COLO829 (cell line): ENCODE measurements around the gene ADAM33.

Source experiments
- DNase-seq: peaks from one replicate; pipeline ENCODE4 v3.0.0; 2012; ENCODE audit warnings: low spot score

ADAM33 gene

DNA sequence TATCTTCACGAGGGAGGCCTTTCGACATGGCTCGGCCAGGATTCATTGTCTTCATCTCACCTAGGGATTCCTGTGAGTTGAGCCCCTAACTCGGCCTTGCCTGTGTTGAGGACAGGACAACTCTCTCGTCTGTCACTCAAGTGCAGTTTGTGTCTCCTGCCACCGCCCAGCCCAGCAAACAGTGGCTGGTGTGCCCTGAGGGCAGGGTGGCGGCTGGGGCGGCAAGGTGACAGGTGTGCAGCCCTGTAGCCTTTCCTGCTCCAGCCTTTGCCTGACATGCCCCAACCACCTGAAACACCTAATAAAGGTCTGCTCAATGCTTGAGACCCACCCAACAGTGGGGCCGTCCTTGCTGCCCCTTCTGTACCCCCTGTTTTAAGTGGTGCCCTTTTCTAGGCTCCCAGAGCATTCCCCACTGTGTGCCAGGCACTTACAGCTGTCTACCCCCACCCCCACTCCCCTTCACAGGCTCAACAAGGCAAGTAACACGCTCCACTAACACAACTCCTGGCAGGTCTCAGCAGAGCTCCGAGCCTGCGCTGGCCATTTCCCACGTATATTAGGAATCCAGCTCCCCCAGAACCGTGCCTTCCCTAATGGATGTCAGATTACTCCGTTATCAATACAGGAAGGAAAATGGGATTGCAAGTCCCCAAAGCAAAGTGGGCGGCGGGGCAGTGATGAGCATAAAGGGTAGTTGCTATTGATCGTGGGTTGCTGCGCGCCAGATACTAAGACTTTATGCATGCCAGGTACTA, 36.3 kb downstream of the ADAM33 start:
- no peak for DNase-seq

GRCh38 chr20:3640259-3640658, 41.6 kb downstream of the ADAM33 start:
- DNase-seq: no peak

DNA sequence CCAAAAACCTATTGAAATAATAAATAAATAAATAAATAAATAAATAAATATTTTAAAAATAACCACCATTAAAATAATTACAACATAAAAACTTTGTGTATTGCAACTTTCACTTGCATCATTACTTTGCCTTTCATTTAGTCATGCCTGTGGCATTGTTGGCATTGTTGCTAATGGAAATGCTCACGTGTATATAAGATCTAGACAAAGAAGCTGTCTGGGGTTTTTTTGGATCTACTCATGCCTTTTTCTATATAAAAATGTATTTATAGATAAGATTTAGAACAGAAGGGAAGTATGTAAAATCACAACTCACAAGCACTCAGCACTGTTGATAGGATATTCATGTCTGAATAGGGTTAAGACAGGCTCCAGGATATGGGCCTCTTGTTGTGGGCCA, 46.5 kb downstream of the ADAM33 start:
- DNase-seq: no peak

DNA sequence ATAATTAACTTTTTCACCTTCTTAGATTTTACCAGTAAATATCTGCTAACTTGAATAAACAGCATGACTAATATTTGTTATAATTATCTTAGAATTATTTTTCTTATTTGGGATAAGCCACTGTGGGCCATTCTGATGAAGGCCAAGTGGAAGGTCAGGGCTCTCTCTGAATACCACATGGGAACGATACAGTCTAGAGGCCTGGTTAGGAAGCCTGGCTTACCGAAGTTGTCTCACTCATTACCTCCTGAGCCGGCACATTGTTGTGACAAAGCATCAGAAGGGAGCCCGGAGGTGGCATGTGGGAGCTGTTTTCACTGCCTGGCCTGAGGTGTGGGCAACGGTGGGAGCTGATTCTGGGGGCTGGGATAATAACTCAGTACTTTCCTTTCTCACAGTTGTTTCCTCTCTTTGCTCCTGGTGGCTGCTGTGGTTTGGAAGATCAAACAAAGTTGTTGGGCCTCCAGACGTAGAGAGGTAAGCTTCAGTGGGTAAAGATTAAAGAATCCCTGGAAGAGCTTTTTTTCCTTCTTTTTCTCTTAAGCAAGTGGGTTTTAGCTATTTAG, 47.8 kb downstream of the ADAM33 start:
- DNase-seq: no peak

GRCh38 chr20:3632311-3633004, 49.4 kb downstream of the ADAM33 start:
- no peak for DNase-seq

GRCh38 chr20:3631534-3631933, 50.3 kb downstream of the ADAM33 start:
- no peak for DNase-seq

DNA sequence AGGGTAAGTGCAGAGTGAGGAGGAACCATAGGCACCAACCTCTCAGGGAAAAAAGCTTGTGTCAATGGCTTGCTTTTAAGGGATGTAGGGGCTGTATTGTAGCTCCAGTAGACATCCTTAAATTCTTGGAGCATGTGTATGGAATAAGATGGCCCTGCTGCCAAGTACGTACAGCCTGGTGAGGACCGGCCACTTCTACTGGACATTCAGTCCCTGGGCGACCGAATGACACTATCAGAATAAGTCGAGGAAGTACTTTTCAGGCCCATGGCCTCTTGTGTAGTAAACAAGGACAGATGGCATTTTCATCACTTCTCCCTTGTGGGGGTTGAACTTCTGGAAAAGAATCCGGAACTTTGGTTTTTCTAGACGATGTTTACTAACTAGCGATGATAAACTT, 51.4 kb downstream of the ADAM33 start:
- DNase-seq: no peak

DNA sequence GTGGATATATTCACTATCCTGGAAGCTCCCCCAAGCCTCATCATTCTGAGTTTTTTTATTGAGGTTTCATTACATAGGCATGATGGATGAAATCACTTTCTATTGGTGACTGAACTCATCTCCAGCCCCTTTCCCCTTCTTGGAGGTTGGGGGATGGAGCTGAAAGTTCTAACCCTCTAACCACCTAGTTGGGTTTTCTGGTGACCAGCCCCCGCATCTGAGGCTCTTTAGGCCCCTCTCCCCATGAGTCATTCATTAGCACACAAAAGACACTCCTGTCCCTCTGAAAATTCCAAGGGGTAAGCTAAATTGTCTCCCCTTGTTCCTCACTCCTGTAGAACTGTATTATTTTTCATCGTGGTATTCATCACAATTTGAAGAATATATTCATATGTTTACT, 51.9 kb downstream of the ADAM33 start:
- DNase-seq: no peak

GRCh38 chr20:3628502-3629314, 53.1 kb downstream of the ADAM33 start:
- no peak for DNase-seq

DNA sequence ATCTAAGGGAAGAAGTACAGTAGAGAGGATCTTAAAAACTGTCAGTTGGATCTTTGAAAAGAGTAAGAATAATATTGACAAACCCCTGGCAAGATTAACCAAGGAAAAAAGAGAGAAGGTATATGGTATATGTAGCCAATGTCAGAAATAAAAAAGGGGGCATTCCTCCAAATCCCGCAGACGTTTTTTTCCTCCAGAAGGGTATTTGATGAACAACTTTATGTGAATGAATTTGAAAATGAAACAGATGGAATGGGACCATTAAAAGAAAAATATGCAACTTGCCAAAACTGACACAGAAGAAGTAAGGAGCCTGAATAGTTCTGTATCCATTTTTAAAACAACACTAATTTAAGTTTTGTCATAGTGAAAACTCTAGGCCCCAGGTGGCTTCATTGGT, 54.3 kb downstream of the ADAM33 start:
- no peak for DNase-seq

DNA sequence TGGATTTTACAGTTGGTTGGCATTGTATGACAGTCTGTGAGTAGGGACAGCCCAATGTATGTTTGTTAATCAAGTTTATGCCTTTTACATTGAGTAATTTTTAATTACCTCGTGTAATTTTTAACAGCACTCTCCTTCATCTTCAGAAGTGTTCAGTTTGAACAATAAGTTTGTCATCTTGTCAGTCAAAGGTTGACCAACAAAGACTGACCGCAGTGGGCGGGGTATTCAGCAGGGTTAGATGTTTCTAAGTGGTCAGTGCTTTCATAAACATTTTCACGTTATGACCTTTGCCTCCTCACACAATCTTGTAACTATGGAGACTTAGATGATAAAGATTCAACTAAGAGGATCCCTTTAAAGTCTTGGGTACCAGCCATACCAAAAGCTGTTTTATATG, 59.4 kb downstream of the ADAM33 start:
- DNase-seq: no peak

DNA sequence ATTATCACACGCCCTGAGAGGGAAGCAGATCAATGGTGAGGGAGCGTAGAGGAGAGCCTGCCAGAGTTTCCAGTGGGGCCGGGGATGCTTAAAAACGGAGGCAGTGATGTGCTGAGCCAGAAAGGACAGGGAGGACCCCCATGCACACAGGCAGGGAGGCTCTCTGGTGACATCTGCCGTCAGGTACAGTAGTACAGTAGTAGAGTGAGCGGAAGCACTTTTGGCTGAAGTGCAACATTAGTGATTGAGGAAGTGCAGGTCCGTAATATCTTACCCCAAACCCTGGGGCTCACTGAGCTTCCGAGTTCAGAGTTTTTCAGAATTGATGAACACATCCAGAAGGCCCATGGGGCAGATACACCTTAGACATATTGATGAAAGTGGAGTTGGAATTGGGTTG, 60.7 kb downstream of the ADAM33 start:
- DNase-seq: no peak
